ENCODE data around the gene FAM131C. TPM values are rescaled to one million over a fixed set of nuclear protein-coding genes. Genes with fewer than 3 reads are reported as not detected.

FAM131C gene
- total RNA-seq, 1 experiment from 2014 or later = 0.41 TPM

DNA sequence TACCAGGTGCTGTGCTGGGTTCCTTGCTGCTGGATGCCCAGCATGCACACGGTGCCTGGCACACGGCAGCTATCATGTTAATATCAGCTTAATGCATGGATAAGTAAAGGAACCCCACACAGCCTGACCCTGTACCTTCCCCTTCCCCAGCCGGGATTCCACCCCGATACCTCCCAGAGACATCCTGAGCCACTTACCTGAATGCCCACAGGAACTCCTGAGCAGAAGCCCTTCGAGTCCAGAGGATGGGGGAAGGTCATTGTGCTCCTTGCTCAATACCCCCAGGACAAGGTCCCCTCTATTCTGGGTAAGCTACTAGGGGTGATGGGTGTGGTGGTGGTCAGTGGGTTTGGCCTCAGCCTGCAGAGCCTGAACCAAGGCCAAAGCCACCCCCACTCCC, 1.4 kb downstream of the FAM131C start:
- intact Hi-C loops (cut with micrococcal nuclease; ENCODE audit: unreplicated experiment) = loop anchor here (10.0 kb wide), 1 partner anchor 293 kb away; the partner anchor contains the start of gene SZRD1
- Histone ChIP-seq H3K36me3 (ENCODE audit: control insufficient read depth, insufficient read depth, low read length) (no peaks in the 10 kb centered on the region), H3K4me1 (peaks cover 6% of the 10 kb centered on the region), H3K27me3 (replicated peaks; ENCODE audit: control insufficient read depth, insufficient read depth, low read length) (no peaks in the 10 kb centered on the region), H3K9me3 (no peaks in the 10 kb centered on the region), H3K4me3 (ENCODE audit: low read depth, low read length) (no peak overlapping the region)
- CTCF ChIA-PET = interaction anchor here (0.6 to 2.2 kb wide), 3 partner anchors 11 to 129 kb away, joined by 4 to 9 read pairs (median 5); no protein-coding TSS in a partner anchor
- POLR2A ChIA-PET = no interaction called here
- H3K4me1 Mint-ChIP-seq (ENCODE audit: low read depth, unreplicated experiment) = no peaks in the 10 kb centered on the region
- no peaks in the 10 kb centered on the region for H3K9me3 Mint-ChIP-seq (ENCODE audit: unreplicated experiment)
- no peak overlapping the region for H3K27ac Mint-ChIP-seq (ENCODE audit: unreplicated experiment)
- no peaks in the 10 kb centered on the region for H3K27me3 Mint-ChIP-seq (ENCODE audit: insufficient read depth, unreplicated experiment)
- DNase-seq = no peak
- no TSS peak for BruUV-seq (replicated peaks)
- TF ChIP-seq, protein P1, sequence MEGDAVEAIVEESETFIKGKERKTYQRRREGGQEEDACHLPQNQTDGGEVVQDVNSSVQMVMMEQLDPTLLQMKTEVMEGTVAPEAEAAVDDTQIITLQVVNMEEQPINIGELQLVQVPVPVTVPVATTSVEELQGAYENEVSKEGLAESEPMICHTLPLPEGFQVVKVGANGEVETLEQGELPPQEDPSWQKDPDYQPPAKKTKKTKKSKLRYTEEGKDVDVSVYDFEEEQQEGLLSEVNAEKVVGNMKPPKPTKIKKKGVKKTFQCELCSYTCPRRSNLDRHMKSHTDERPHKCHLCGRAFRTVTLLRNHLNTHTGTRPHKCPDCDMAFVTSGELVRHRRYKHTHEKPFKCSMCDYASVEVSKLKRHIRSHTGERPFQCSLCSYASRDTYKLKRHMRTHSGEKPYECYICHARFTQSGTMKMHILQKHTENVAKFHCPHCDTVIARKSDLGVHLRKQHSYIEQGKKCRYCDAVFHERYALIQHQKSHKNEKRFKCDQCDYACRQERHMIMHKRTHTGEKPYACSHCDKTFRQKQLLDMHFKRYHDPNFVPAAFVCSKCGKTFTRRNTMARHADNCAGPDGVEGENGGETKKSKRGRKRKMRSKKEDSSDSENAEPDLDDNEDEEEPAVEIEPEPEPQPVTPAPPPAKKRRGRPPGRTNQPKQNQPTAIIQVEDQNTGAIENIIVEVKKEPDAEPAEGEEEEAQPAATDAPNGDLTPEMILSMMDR (IDR thresholded peaks at IDR 0.05; ENCODE audit: insufficient read depth in 1 of 2, low read depth in 1 of 2, low read length in 1 of 2, severe bottlenecking in 1 of 2, unreplicated experiment in 1 of 2) = no peak
- H3K4me3 Mint-ChIP-seq (ENCODE audit: unreplicated experiment) = no peak overlapping the region
- H3K36me3 Mint-ChIP-seq (ENCODE audit: insufficient read depth, unreplicated experiment) = no peaks in the 10 kb centered on the region

DNA sequence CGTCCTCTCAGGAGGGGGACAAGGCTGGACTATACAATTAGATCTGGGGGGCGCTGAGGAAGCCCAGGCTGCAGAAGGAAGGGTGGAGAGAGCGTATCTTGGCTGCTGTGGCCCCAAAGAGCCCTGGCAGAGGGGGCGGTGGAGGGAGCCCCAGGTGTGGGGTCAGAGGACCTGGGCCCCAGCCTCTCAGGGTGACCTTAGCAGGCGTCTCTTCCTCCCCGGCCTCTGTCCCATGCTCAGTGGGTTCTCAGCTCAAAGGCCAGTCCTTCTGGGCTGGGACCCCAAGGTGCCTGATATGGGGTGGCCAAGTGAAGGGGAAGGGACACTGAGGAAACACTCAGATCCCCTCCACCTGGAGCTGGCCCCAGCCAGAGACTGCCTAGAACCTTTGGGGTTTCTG, 1.8 kb downstream of the FAM131C start:
- Histone ChIP-seq H3K27me3 (replicated peaks; ENCODE audit: control insufficient read depth, insufficient read depth, low read length) (no peaks in the 10 kb centered on the region), H3K36me3 (ENCODE audit: control insufficient read depth, insufficient read depth, low read length) (no peaks in the 10 kb centered on the region), H3K4me1 (peaks cover 11% of the 10 kb centered on the region), H3K9me3 (no peaks in the 10 kb centered on the region), H3K4me3 (ENCODE audit: low read depth, low read length) (no peak overlapping the region)
- TF ChIP-seq, protein P1 (IDR thresholded peaks at IDR 0.05; ENCODE audit: insufficient read depth in 1 of 2, low read depth in 1 of 2, low read length in 1 of 2, severe bottlenecking in 1 of 2, unreplicated experiment in 1 of 2) = no peak
- Mint-ChIP-seq H3K36me3 (ENCODE audit: insufficient read depth, unreplicated experiment) (no peaks in the 10 kb centered on the region), H3K4me3 (ENCODE audit: unreplicated experiment) (no peak overlapping the region), H3K9me3 (ENCODE audit: unreplicated experiment) (no peaks in the 10 kb centered on the region), H3K27ac (ENCODE audit: unreplicated experiment) (no peak overlapping the region), H3K4me1 (ENCODE audit: low read depth, unreplicated experiment) (no peaks in the 10 kb centered on the region), H3K27me3 (ENCODE audit: insufficient read depth, unreplicated experiment) (no peaks in the 10 kb centered on the region)
- no TSS peak for BruUV-seq (replicated peaks)
- intact Hi-C loops (cut with micrococcal nuclease; ENCODE audit: unreplicated experiment) = loop anchor here (10.0 kb wide), 1 partner anchor 293 kb away; the partner anchor contains the start of gene SZRD1
- POLR2A ChIA-PET = no interaction called here
- CTCF ChIA-PET = no interaction called here
- no peak for DNase-seq

DNA sequence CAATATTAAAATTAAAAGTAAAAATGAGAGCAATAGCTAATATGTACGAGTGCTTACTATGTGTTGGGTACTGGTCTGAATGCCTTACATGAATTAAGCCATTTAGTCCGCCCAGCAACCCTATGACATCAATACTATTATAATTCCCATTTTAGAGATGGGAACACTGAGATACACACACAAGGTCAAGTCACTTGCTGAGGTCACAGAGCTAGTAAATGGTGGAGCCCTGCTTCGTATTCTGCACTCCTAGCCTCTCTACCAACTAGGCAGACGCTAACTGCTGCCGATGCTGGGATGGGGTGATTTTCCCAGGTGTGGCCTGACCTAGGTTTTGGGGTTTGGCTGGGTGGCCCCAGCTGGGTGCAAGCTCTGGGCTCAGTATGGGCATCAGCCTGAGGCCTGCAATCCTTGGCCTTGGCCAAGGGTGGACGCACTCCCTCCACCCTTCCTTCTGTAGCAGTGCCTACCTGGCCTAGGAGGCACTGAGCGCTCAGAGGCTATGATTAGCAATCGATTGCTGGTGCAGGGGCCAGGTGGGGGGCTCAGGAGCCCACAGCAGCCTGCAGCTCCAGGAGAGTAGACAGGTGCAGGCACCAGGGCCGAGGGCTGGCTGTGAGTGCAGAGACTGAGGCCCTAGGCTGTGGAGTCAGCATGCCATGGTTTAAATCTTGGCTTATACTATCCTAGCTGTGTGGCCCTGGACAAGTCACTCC, 2.7 kb downstream of the FAM131C start:
- no TSS peak for BruUV-seq (replicated peaks)
- POLR2A ChIA-PET = no interaction called here
- Mint-ChIP-seq H3K9me3 (ENCODE audit: unreplicated experiment) (no peaks in the 10 kb centered on the region), H3K36me3 (ENCODE audit: insufficient read depth, unreplicated experiment) (no peaks in the 10 kb centered on the region), H3K4me3 (ENCODE audit: unreplicated experiment) (no peak overlapping the region), H3K4me1 (ENCODE audit: low read depth, unreplicated experiment) (no peaks in the 10 kb centered on the region), H3K27me3 (ENCODE audit: insufficient read depth, unreplicated experiment) (no peaks in the 10 kb centered on the region), H3K27ac (ENCODE audit: unreplicated experiment) (no peak overlapping the region)
- TF ChIP-seq, protein P1 (IDR thresholded peaks at IDR 0.05; ENCODE audit: insufficient read depth in 1 of 2, low read depth in 1 of 2, low read length in 1 of 2, severe bottlenecking in 1 of 2, unreplicated experiment in 1 of 2) = no peak
- Histone ChIP-seq H3K27me3 (replicated peaks; ENCODE audit: control insufficient read depth, insufficient read depth, low read length) (no peaks in the 10 kb centered on the region), H3K36me3 (ENCODE audit: control insufficient read depth, insufficient read depth, low read length) (no peaks in the 10 kb centered on the region), H3K4me3 (ENCODE audit: low read depth, low read length) (no peak overlapping the region), H3K9me3 (no peaks in the 10 kb centered on the region), H3K4me1 (peaks cover 11% of the 10 kb centered on the region)
- intact Hi-C loops (cut with micrococcal nuclease; ENCODE audit: unreplicated experiment) = loop anchor here (10.0 kb wide), 1 partner anchor 294 kb away; the partner anchor contains the start of gene SZRD1
- CTCF ChIA-PET = no interaction called here
- DNase-seq = no peak

All from Caco-2 (cell line).